ENCODE measurements around the gene TMEM145. TPM values are rescaled to one million over a fixed set of nuclear protein-coding genes. Genes with fewer than 3 reads are reported as not detected.
A peak's percentile ranks its signal among the peaks of the same experiment; 100 is the strongest.

Gene TMEM145
- total RNA-seq, 1 donor from 2014 or later, result 0.16 TPM

DNA sequence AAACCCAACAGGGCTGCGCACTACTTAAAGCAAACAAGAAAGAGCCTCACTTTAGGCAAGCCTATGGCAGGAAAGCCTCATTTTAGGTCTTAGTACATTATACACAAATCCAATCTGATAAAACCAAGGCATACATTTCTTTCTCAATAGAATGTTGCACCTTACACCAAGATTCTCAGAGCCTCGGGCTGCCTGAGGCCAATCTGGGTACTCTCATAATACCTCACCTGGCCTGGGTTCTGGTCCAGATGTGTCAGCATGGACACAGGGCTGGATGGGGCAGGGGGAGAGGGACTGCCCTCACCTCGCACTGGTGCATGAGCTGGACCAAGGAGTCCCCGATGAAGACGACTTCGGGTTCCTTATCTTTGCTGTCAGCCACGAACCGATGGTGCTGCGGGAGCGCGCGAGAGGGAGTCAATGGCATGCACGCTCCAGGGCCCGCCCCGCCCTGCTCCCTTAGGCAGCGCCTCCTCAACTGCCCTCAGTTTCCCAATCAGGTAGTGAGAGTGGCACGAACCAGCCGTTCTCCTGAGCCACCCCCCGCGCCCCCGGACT is 11.4 kb upstream of the TMEM145 start, which contains the start of gene PRR19:
Gene PRR19, plus strand, starts transcription at position 487 of the 558 bp plus-strand sequence. CDS start 7,453 bp downstream, outside the sequence.
- intact Hi-C loops (cut with DNase I), result loop anchor here (1.0 kb wide), 1 partner anchor 24 kb away; the partner anchor contains the start of gene MEGF8
- no peak for DNase-seq (ENCODE audit: missing footprints)
- peak; percentile 9 for ATAC-seq

- intact Hi-C loops (cut with DNase I), result no loop called here
- ATAC-seq, result no peak
- DNase-seq (ENCODE audit: missing footprints), result peak; percentile 1
Observed at GRCh38 chr19:42303101-42303464, 10.0 kb upstream of the TMEM145 start.

DNA sequence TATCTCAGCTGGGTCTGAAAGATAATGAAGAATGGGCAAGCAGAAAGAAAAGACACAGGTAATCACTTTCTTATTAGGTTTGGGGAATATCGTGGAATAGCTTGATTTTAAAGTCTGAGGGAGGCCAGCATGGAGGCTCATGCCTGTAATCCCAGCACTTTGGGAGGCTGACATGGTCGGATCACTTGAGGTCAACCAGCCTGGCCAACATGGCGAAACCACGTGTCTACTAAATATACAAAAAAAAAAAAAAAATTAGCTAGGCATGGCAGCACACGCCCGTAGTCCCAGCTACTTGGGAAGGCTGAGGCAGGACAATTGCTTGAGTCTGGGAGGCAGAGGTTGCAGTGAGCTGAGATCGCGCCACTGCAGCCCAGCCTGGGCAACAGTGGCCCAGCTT is 9.2 kb upstream of the TMEM145 start:
- DNase-seq (ENCODE audit: missing footprints) (peak; percentile 28), ATAC-seq (no peak)
- intact Hi-C loops (cut with DNase I), result no loop called here

- ATAC-seq, result no peak
- intact Hi-C loops (cut with DNase I), result no loop called here
- no peak for DNase-seq (ENCODE audit: missing footprints)
Observed at GRCh38 chr19:42306646-42307045, 6.5 kb upstream of the TMEM145 start.

DNA sequence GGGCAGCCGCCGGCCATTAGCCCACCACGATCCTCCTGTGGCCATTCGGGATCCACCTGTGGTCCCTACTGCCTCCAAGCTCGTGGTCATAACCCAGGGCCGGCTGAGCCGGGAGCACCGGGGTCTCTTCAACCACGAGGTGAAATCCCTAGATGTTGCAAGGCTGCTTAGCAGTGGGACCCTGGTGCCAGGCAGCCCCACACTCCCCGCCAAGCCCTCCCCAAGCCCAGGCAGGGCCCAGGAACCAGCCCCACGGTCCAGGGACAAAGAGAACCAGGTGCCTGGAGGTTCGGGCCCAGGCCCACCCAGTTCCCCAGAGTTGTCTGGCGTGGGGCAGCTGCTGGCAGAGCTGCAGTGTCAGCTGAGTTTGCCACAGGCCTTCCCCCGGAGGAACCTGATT is 3.4 kb upstream of the TMEM145 start:
- intact Hi-C loops (cut with DNase I), result no loop called here
- no peak for ATAC-seq
- DNase-seq (ENCODE audit: missing footprints), result peak; percentile 39

DNA sequence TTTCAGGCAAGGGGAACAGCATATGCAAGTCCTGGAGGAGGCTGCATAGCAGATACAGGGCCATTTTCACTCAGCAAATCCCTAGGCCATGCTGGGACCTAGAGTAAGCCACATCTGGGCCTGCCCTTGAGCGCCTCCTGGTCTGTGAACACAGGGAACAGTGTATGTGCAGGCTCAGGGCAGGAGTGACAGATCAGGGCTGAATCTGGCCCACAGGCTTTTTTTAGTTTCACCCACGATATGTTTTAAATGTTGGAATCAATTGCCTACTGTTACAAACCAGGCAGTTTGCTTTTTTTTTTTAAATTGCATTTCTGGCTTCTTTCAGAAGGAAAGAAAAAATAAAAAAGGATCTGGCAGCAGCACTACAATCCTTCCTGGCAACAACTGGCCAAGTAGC is 1.5 kb upstream of the TMEM145 start:
- no peak for DNase-seq (ENCODE audit: missing footprints)
- no peak for ATAC-seq
- intact Hi-C loops (cut with DNase I), result no loop called here

DNA sequence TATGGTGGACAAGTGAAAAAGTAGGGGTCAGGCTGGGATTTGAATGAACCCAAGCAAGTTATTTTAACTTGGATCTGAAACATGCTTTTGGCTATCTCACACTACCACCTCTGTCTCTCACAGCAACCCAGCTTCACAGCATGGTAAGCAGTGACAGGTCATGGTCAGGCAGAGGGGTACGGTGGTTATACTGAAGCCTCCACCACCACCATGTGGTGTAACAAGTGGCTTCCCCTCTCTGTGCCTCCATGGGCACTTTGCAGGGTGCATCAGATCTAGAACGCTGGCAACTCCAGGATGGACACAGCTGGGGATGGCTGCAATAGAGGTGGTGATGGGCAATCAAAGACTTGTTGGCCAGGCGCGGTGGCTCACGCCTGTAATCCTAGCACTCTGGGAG is 739 bp upstream of the TMEM145 start:
- ATAC-seq, result no peak
- peak; percentile 21 for DNase-seq (ENCODE audit: missing footprints)
- intact Hi-C loops (cut with DNase I), result no loop called here

DNA sequence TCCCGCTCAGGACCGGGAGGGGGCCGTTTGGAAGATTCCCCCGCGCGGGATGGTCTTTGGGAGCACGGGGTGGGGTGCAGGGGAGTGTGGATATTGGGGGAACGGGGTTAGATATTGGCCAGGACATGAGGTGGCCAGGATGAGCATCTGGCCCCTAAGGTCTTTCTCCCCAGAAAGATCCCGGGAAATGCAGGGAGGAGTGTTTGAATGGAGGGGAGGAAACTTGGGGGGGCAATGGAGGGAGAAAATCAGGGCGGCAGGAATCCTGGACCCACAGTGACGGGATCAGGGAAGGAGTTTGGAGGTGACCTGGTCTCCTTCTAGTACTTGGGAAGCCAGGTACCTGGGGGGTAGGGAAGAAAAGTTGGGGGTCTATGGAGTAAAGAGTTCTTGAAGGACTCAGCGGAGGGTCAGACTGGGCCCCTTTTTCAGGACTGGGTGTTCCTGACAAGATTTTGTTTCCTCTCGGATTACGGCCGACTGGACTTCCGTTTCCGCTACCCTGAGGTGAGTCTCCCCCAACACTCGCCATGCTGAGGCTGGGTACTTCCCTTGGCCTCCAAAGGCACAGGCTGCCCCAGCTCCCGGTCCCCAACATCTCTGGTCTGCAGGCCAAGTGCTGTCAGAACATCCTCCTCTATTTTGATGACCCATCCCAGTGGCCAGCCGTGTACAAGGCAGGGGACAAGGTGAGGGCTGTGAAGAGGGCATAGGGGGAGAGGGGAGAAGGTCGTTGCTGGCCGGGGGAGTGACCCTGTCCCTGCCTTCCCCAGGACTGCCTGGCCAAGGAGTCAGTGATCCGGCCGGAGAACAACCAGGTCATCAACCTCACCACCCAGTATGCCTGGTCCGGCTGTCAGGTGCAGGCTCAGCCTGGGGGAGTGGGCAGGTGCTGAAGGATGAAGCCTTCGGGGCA is 989 bp downstream of the TMEM145 start:
- DNase-seq (ENCODE audit: missing footprints) (no peak), ATAC-seq (no peak)
- intact Hi-C loops (cut with DNase I), result no loop called here

DNA sequence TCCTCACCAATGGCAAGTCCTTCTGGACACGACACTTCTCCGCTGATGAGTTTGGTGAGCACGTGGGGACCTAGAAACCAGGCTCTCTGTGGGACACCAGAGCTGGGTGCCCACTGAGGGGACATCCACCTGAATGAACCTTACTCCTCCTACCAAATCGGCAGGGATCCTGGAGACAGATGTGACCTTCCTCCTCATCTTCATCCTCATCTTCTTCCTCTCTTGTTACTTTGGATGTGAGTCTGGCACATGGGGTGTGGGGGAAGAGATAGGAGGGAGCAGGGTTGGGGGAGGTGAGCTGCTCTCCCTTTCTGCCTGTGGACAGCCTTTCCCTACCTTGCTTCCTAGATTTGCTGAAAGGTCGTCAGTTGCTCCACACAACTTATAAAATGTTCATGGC is 1.9 kb downstream of the TMEM145 start:
- no peak for DNase-seq (ENCODE audit: missing footprints)
- intact Hi-C loops (cut with DNase I), result no loop called here
- ATAC-seq, result no peak

DNA sequence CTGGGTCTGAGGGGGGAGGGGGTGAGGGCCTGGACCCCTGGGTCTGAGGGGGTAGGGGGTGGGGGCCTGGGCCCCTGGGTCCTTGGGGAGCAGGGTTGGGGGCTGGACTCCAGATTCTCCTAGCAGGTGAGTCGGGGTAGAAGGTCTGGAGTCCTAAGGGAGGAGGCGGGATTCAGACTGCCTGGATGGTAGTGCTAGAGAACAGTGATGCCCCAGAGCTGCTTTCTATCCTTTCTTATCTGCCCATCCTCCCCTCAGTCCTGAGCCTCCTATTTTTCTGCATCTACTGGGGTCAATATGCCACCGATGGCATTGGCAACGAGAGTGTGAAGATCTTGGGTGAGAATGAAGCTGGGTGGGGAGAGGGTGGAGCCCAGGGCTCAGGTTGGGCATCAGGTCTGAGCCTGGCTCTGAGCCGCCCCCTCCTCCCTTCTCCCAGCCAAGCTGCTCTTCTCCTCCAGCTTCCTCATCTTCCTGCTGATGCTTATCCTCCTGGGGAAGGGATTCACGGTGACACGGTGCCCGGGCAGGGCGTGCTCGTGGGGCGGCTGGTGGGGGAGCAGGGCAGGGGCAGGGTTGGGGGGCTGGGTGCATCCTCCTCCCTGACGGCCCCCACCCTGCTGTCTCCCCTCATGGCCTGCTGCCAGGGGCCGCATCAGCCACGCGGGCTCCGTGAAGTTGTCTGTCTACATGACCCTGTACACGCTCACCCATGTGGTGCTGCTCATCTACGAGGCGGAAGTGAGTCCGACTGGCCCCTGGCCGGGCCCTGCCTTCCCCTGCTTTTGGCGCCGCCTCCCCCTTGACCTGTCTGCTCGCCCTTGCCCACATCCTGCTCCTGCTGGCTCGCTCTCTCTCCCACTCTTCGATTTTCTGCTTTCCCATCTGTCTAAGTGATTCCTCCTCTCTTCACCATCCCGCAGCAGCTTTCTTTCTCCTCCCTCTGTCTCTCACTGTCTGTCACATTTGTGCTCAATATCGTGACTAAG is 3.4 kb downstream of the TMEM145 start:
- ATAC-seq, result no peak
- no peak for DNase-seq (ENCODE audit: missing footprints)
- intact Hi-C loops (cut with DNase I), result no loop called here

GRCh38 chr19:42317535-42317934 is 4.4 kb downstream of the TMEM145 start:
- no peak for DNase-seq (ENCODE audit: missing footprints)

GRCh38 chr19:42322305-42322704 is 9.2 kb downstream of the TMEM145 start:
- ATAC-seq (no peak), DNase-seq (ENCODE audit: missing footprints) (no peak)
- intact Hi-C loops (cut with DNase I), result loop anchor here (10.0 kb wide), 1 partner anchor 188 kb away; the partner anchor contains the start of gene POU2F2

More at GRCh38 chr19:42317535-42317934, 4.4 kb downstream of the TMEM145 start:
- ATAC-seq, result no peak
- intact Hi-C loops (cut with DNase I), result no loop called here

DNA sequence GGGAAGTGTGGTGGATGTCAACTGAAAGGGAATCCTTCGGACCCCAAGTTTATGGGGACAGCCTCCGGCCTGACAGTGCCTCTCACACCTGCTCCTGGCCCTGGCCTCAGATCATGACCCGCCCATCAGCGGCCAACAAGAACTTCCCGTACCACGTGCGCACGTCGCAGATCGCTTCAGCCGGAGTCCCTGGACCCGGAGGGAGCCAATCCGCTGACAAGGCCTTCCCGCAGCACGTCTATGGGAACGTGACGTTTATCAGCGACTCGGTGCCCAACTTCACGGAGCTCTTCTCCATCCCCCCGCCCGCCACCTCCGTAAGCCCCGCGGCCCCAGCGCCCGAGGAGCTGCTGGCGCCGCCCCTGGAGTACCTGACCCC is 10.4 kb downstream of the TMEM145 start:
- intact Hi-C loops (cut with DNase I), result loop anchor here (10.0 kb wide), 1 partner anchor 189 kb away; the partner anchor contains the start of gene POU2F2
- DNase-seq (ENCODE audit: missing footprints) (no peak), ATAC-seq (no peak)

DNA sequence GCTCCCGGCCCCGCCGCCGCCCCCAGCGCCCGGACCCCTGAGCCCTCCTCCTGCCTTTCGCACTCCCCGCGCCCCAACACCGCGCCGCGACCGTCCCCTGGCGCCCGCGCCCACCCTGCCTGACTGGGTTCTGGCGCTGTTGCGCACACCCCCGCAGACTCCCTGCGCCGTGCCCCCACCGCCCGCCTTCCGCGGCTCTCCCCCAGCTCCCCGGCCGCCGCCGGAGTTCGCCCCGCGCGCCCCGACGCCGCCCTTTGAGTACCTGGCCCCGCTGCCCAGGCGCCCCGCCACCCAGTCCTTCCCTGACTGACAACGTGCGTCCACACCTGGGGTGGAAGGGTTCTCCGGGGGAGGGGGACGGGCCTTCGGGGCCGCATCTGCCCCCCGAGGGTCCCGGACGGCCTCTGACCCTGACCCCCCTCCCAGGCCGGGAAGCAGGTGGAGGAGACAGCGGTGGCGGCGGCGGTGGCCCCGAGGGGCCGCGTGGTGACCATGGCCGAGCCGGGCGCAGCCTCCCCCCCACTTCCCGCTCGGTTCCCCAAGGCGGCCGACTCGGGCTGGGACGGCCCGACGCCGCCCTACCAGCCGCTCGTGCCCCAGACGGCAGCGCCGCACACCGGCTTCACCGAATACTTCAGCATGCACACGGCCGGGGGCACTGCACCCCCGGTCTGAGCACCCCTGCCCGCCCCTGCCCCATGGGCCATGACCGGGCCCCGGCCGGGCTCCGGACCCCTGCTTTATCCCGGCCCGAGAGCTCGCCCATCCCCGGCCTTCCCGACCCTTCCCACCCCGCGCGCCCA is 10.9 kb downstream of the TMEM145 start:
- DNase-seq (ENCODE audit: missing footprints), result peak; percentile 64
- no peak for ATAC-seq
- intact Hi-C loops (cut with DNase I), result loop anchor here (2.0 to 10.0 kb wide), 2 partner anchors 77 to 189 kb away; partner anchors contain the start of gene POU2F2

DNA sequence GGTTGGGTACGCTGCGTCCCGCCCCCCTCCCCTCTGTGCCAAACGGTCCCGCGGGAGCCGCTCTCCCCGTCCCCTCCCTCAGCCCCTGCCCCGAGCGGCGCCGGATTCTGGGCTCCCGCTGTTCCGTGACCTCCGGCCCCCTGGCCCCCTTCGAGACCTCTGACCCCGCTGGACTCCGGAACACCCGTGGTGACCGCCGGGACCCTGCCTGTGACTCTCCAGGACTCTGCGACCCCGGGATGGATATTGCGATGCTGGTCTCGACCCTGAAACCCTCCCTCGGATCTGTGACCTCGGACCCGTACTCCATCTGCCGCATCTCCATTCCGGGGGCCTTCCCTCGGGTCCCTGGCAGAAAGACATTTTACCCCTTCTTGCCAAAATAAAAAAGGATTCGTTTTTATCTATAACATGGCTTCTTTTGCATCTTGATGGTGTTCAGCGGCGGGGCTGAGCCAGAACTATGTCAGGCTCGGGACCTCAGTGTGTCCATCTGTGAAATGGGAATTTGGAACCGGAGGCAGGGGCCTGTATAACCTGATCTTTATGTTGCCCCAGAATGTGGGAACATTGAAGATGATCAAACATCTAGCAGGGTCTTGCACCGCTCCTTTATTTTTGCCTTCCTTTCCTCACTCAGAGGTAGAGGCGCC is 11.7 kb downstream of the TMEM145 start:
- no peak for DNase-seq (ENCODE audit: missing footprints)
- intact Hi-C loops (cut with DNase I), result loop anchor here (1.0 to 10.0 kb wide), 3 partner anchors 22 to 190 kb away; partner anchors contain the start of genes PAFAH1B3, POU2F2 and PRR19
- no peak for ATAC-seq

GRCh38 chr19:42325308-42325895 is 12.3 kb downstream of the TMEM145 start, which contains the start of gene MEGF8:
MEGF8 (plus strand) TSS chr19:42325635; CDS start chr19:42326244, 609 bp downstream.
- ATAC-seq, result peak; percentile 98
- intact Hi-C loops (cut with DNase I), result loop anchor here (1.0 to 10.0 kb wide), 3 partner anchors 23 to 191 kb away; partner anchors contain the start of genes PAFAH1B3, POU2F2 and PRR19

More at GRCh38 chr19:42325308-42325895, 12.3 kb downstream of the TMEM145 start, which contains the start of gene MEGF8:
- peak; percentile 96 for DNase-seq (ENCODE audit: missing footprints)
